ENCODE measurements around the gene SLC38A1.
"Not testable (repeated sequence)": the region's sequence is repeated elsewhere in the genome, so short reads cannot be mapped to it uniquely, and the experiment has no call there.

DNA sequence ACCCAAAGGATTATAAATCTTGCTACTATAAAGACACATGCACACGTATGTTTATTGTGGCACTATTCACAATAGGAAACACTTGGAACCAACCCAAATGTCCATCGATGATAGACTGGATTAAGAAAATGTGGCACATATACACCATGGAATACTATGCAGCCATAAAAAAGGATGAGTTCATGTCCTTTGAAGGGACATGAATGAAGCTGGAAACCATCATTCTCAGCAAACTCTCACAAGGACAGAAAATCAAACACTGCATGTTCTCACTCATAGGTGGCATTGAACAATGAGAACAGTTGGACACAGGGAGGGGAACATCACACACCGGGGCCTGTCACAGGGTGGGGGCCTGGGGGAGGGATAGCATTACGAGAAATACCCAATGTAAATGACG is 16.8 kb downstream of the SLC38A1 start:
- TF ChIP-seq, protein P1, sequence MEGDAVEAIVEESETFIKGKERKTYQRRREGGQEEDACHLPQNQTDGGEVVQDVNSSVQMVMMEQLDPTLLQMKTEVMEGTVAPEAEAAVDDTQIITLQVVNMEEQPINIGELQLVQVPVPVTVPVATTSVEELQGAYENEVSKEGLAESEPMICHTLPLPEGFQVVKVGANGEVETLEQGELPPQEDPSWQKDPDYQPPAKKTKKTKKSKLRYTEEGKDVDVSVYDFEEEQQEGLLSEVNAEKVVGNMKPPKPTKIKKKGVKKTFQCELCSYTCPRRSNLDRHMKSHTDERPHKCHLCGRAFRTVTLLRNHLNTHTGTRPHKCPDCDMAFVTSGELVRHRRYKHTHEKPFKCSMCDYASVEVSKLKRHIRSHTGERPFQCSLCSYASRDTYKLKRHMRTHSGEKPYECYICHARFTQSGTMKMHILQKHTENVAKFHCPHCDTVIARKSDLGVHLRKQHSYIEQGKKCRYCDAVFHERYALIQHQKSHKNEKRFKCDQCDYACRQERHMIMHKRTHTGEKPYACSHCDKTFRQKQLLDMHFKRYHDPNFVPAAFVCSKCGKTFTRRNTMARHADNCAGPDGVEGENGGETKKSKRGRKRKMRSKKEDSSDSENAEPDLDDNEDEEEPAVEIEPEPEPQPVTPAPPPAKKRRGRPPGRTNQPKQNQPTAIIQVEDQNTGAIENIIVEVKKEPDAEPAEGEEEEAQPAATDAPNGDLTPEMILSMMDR (IDR thresholded peaks at IDR 0.05) = not testable (repeated sequence)
- not testable (repeated sequence) for TF ChIP-seq POLR2AphosphoS5 (IDR thresholded peaks at IDR 0.05)

Data from sigmoid colon (tissue), 4 donors.